Brain microvascular endothelial cell (primary cell): Measurements from ENCODE around the gene IL21.

Experiments used
- DNase-seq: peaks from one replicate; pipeline ENCODE4 v3.0.0-alpha.2; 2020
- H3K27ac ChIP-seq: fragments of 250-450 bp; sonication (Bioruptor Pico); 2 replicates; pipeline ENCODE4 v1.5.1; 2020; ENCODE audit warnings: mild to moderate bottlenecking, moderate library complexity
- H3K27me3 ChIP-seq: fragments of 250-450 bp; sonication (Bioruptor Pico); replicated peaks from 2 replicates; pipeline ENCODE4 v1.5.1; 2020; ENCODE audit warnings: mild to moderate bottlenecking
- H3K36me3 ChIP-seq: fragments of 250-450 bp; sonication (Bioruptor Pico); replicated peaks from 2 replicates; pipeline ENCODE4 v1.5.1; 2020; ENCODE audit warnings: mild to moderate bottlenecking
- H3K4me3 ChIP-seq: 2 replicates; pipeline ENCODE4 v1.5.1; 2011; ENCODE audit warnings: low read depth, mild to moderate bottlenecking, control low read depth, low read length, moderate library complexity
- in situ Hi-C: cut with HindIII; loops from 2 replicates; pipeline ENCODE4 v1.10.0; 2017; ENCODE audit warnings: low sequenced_read_pairs, low pct_ligation_motif_present
- TF ChIP-seq, protein P1 (sequence below): IDR thresholded peaks from 2 replicates; pipeline ENCODE4 v1.5.1; 2011; ENCODE audit warnings: low read depth, mild to moderate bottlenecking, moderate library complexity, low read length, control low read depth, inconsistent platforms; ENCODE audit errors: missing control alignments

IL21 gene

GRCh38 chr4:122663814-122664610, 43.1 kb upstream of the IL21 start:
- no peak overlapping the region for H3K4me3 ChIP-seq
- DNase-seq: no peak
- TF ChIP-seq, protein P1, sequence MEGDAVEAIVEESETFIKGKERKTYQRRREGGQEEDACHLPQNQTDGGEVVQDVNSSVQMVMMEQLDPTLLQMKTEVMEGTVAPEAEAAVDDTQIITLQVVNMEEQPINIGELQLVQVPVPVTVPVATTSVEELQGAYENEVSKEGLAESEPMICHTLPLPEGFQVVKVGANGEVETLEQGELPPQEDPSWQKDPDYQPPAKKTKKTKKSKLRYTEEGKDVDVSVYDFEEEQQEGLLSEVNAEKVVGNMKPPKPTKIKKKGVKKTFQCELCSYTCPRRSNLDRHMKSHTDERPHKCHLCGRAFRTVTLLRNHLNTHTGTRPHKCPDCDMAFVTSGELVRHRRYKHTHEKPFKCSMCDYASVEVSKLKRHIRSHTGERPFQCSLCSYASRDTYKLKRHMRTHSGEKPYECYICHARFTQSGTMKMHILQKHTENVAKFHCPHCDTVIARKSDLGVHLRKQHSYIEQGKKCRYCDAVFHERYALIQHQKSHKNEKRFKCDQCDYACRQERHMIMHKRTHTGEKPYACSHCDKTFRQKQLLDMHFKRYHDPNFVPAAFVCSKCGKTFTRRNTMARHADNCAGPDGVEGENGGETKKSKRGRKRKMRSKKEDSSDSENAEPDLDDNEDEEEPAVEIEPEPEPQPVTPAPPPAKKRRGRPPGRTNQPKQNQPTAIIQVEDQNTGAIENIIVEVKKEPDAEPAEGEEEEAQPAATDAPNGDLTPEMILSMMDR: no peak
- no peaks in the 10 kb centered on the region for H3K27me3 ChIP-seq
- H3K27ac ChIP-seq: no peak overlapping the region
- H3K36me3 ChIP-seq: no peaks in the 10 kb centered on the region
- in situ Hi-C loops: no loop called here

GRCh38 chr4:122663291-122663690, 42.4 kb upstream of the IL21 start:
- Histone ChIP-seq H3K27ac (no peak overlapping the region), H3K36me3 (no peaks in the 10 kb centered on the region), H3K27me3 (no peaks in the 10 kb centered on the region), H3K4me3 (no peak overlapping the region)
- in situ Hi-C loops: no loop called here
- TF ChIP-seq, protein P1: no peak
- DNase-seq: no peak

GRCh38 chr4:122662701-122663100, 41.8 kb upstream of the IL21 start:
- TF ChIP-seq, protein P1: no peak
- Histone ChIP-seq H3K27me3 (no peaks in the 10 kb centered on the region), H3K27ac (no peak overlapping the region), H3K4me3 (no peak overlapping the region), H3K36me3 (no peaks in the 10 kb centered on the region)
- DNase-seq: no peak
- in situ Hi-C loops: no loop called here

DNA sequence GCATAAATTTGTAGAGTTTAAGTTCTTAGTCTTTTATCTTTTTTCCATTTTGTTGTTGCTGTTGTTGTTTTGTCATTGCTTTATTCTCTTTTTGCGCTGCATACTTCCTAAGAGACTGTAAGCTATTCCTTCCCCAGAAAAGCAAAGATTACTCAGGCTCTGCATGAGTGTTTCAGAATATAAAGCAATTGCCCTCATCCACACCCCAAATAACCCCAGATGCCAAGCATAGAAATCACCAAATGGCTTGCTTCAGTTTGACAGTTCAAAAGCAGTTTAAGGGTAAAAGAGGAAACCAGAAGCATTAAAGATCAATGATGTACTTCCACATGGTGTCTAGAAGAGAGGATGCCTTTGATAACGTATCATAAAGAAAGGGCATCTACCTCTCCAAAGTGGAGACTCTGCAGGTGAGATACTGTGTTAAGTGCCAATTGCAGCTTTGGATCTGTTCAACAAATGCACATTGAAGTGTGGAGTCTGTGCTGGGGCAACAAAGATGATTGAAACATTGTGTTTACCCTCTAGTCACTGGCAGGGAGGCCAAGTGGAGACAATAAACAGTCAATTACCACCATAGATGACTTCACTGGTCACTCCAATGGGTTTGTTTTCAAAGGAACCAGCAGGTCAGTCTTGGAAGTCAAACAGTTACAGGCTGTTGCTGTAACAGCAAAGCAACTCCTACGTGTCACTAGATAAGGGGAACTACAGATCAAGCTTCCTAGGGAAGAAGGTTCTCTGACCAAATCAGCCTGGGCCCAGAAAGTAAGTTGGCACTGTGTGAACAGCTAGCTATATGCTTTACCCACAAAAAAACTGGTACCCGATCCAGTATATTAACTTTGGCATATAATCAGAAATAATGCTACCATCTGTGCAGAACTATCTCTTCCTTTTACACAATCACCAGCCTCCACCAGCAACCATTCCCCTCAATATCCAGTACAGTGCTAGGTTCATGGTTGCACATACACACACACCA, 40.6 kb upstream of the IL21 start:
- DNase-seq: no peak
- Histone ChIP-seq H3K27me3 (no peaks in the 10 kb centered on the region), H3K36me3 (no peaks in the 10 kb centered on the region), H3K4me3 (no peak overlapping the region), H3K27ac (no peak overlapping the region)
- in situ Hi-C loops: no loop called here
- TF ChIP-seq, protein P1: no peak

- H3K27ac ChIP-seq: no peak overlapping the region
- H3K27me3 ChIP-seq: no peaks in the 10 kb centered on the region
- TF ChIP-seq, protein P1: no peak
- DNase-seq: no peak
- in situ Hi-C loops: no loop called here
- H3K4me3 ChIP-seq: no peak overlapping the region
- no peaks in the 10 kb centered on the region for H3K36me3 ChIP-seq
These were observed 38.0 kb upstream of the IL21 start for GRCh38 chr4:122658818-122659295.
